MM.1S (cell line): ENCODE measurements around the gene PSG6.
"Not testable (repeated sequence)": the region's sequence is repeated elsewhere in the genome, so short reads cannot be mapped to it uniquely, and the experiment has no call there.

Experiments used
- DNase-seq: peaks from one replicate; pipeline ENCODE4 v3.0.0-alpha.2; 2015
- H2AFZ ChIP-seq: fragments of 300-600 bp; sonication (generic); 2 replicates; pipeline ENCODE4 v1.6.0; 2016; ENCODE audit warnings: antibody characterized with exemption, low read length
- H3F3A ChIP-seq: fragments of 300-600 bp; sonication (generic); 2 replicates; pipeline ENCODE4 v1.6.1; 2016; ENCODE audit warnings: mild to moderate bottlenecking, antibody characterized with exemption, low read length, moderate library complexity, mixed read lengths; ENCODE audit not compliant: insufficient read depth
- H3K27ac ChIP-seq: fragments of 300-600 bp; sonication (generic); 2 replicates; pipeline ENCODE4 v1.5.1; 2016; ENCODE audit warnings: mild to moderate bottlenecking, low read length
- H3K27me3 ChIP-seq: fragments of 300-600 bp; sonication (generic); replicated peaks from 2 replicates; pipeline ENCODE4 v1.6.0; 2016; ENCODE audit warnings: low read length; ENCODE audit not compliant: insufficient read depth
- H3K36me3 ChIP-seq: fragments of 300-600 bp; sonication (generic); replicated peaks from 2 replicates; pipeline ENCODE4 v1.6.1; 2016; ENCODE audit warnings: mild to moderate bottlenecking, low read length, mixed read lengths; ENCODE audit not compliant: insufficient read depth
- H3K4me1 ChIP-seq: fragments of 300-600 bp; sonication (generic); 2 replicates; pipeline ENCODE4 v1.6.1; 2016; ENCODE audit warnings: low read length, mixed read lengths
- H3K4me2 ChIP-seq: fragments of 300-600 bp; sonication (generic); 2 replicates; pipeline ENCODE4 v1.6.0; 2016; ENCODE audit warnings: low read depth, low read length
- H3K4me3 ChIP-seq: fragments of 300-600 bp; sonication (generic); 2 replicates; pipeline ENCODE4 v1.5.1; 2016; ENCODE audit warnings: low read length, mixed read lengths
- H3K79me2 ChIP-seq: fragments of 300-600 bp; sonication (generic); 2 replicates; pipeline ENCODE4 v1.6.1; 2016; ENCODE audit warnings: mixed run types, low read length, mixed read lengths
- H3K9ac ChIP-seq: fragments of 300-600 bp; sonication (generic); 2 replicates; pipeline ENCODE4 v1.6.1; 2016; ENCODE audit warnings: low read length, mixed read lengths
- H3K9me2 ChIP-seq: fragments of 300-600 bp; sonication (generic); replicated peaks from 2 replicates; pipeline ENCODE4 v1.6.1; 2016; ENCODE audit warnings: mild to moderate bottlenecking, low read length, mixed read lengths; ENCODE audit not compliant: insufficient read depth
- H3K9me3 ChIP-seq: fragments of 300-600 bp; sonication (generic); replicated peaks from 2 replicates; pipeline ENCODE4 v1.6.1; 2016; ENCODE audit warnings: mild to moderate bottlenecking, low read length, mixed read lengths; ENCODE audit not compliant: insufficient read depth
- H4K20me1 ChIP-seq: fragments of 300-600 bp; sonication (generic); 2 replicates; pipeline ENCODE4 v1.6.1; 2016; ENCODE audit warnings: mild to moderate bottlenecking, low read length, moderate library complexity, mixed read lengths; ENCODE audit not compliant: insufficient read depth

The PSG6 gene

DNA sequence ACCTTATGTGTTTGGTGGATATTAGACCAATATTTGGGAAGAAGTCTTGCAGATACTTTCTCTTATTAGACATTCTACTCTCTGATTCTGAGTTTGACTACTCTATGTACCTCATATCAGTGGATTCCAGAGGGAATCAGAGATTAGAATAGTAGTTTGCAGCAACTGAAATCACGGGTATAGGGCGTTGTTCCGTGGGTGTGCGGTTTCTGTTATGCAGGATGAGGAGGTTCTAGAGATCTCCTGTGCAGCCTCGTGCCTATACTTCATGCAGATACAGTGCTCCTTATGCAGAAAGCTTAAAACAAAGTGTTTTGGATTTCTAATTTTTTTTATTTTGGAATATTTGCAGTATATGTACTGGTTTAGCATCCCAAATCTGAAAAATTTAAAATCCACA is 6.0 kb downstream of the PSG6 start:
- not testable (repeated sequence) for H3K9ac ChIP-seq, H4K20me1 ChIP-seq, H3F3A ChIP-seq, H3K27me3 ChIP-seq, H2AFZ ChIP-seq, H3K27ac ChIP-seq, H3K9me3 ChIP-seq, H3K4me1 ChIP-seq, H3K4me3 ChIP-seq, DNase-seq, H3K9me2 ChIP-seq, H3K36me3 ChIP-seq, H3K79me2 ChIP-seq, H3K4me2 ChIP-seq

DNA sequence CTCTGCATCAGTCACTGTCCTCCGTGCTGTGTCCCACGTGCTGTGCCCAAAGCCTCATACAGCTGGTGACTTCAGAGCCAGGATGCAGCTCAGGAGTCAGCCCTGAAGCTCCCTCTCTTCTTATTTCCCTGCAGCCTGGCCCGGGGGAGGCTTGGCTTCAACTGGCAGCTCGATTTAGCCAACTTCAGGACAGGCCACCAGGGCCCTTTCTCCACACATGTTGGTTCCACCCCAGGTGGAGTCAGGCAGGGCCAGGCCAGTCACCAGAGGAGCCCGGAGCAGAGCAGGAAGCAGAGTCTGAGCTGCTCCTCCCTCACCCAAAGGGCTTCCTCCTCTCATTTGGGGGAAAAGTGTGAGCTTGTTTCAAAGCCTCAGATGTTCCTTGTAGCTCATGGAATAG is 11.5 kb downstream of the PSG6 start:
- not testable (repeated sequence) for H3F3A ChIP-seq, H3K4me2 ChIP-seq, H3K9me2 ChIP-seq, H3K4me1 ChIP-seq, DNase-seq, H3K9ac ChIP-seq, H3K27ac ChIP-seq, H3K79me2 ChIP-seq, H3K27me3 ChIP-seq, H2AFZ ChIP-seq, H3K36me3 ChIP-seq, H3K9me3 ChIP-seq, H4K20me1 ChIP-seq, H3K4me3 ChIP-seq

DNA sequence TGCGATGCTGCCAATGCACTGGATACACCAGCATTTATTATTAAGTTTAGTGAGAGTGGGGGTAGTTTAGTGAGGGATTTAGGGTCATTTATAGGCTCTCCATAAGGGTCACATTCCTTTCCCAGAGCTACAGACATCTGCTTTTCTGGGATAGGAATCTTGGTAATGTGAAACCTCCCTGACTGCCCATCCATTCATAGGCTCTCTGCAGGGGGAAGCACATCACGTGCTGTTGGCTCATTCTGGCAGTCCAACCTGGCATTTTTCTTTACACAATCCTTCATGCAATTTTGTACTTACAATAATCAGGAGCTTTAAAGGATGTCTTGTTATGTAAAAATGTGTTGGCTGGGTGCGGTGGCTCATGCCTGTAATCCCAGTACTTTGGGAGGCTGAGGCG is 17.1 kb downstream of the PSG6 start:
- H3K27me3 ChIP-seq, H3K4me1 ChIP-seq, H2AFZ ChIP-seq, H3K27ac ChIP-seq, H3K4me2 ChIP-seq, H3K36me3 ChIP-seq, H3K9me2 ChIP-seq, H3F3A ChIP-seq, H3K9me3 ChIP-seq, H3K79me2 ChIP-seq, H3K4me3 ChIP-seq, DNase-seq, H3K9ac ChIP-seq, H4K20me1 ChIP-seq: not testable (repeated sequence)

DNA sequence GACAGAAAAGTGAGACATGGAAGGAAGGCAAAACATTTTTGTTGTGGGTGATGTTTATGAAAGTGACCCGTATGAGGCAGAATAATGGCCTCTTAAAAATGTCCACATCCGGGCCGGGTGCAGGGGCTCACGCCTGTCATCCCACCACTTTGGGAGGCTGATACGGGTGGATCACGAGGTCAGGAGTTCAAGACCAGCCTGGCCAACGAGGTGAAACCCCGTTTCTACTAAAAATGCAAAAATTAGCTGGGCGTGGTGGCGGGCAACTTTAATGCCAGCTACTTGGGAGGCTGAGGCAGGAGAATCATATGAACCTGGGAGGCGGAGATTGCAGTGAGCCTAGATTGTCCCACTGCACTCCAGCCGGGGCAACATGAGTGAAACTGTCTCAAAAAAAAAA is 18.0 kb downstream of the PSG6 start:
- H3K4me3 ChIP-seq, H3K79me2 ChIP-seq, H4K20me1 ChIP-seq, H3K27ac ChIP-seq, H3K27me3 ChIP-seq, H3F3A ChIP-seq, H3K9me3 ChIP-seq, H2AFZ ChIP-seq, H3K4me1 ChIP-seq, H3K9me2 ChIP-seq, DNase-seq, H3K36me3 ChIP-seq, H3K9ac ChIP-seq, H3K4me2 ChIP-seq: not testable (repeated sequence)

DNA sequence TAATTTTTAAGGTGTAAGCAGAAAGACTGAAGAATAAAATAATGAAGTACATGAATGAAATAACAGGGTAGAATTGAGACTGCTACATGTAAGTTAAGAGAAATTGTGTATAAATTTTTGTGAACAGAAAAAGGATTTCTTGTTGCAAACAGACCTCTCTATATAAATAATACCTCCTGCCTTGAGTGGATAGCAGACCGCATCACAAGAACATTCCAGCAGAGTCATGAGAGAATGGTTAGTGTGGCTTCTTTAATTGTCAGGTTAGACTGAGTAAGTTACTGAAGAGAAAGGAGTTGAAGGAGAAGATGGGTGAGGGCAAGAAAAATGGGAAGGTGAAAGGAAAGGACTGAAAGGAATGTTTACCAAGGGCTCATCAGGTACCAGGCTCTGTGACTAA is 18.6 kb downstream of the PSG6 start:
- not testable (repeated sequence) for H3K9me3 ChIP-seq, H3K4me3 ChIP-seq, H3K9me2 ChIP-seq, H3K4me2 ChIP-seq, H3K79me2 ChIP-seq, H3K27me3 ChIP-seq, DNase-seq, H3K4me1 ChIP-seq, H2AFZ ChIP-seq, H3K27ac ChIP-seq, H3K36me3 ChIP-seq, H3K9ac ChIP-seq, H4K20me1 ChIP-seq, H3F3A ChIP-seq

DNA sequence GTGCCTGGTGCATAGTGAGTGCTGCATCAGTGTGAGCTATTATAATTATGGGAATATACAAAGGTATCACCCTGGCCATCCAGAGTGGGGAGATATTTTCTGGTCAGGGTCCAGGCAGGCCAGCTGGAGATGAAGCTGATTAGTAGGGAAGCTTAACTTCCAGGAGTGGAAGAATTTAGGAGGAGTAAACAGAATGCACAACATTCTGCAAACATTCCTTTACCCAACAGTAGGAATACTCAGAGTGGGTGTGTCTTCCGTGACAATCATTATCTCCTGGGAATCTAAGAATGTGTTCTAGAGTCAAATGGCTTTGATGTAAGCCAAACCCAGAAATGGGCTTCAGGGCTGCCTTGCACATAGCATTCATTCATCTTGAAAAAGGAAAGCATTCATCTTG is 19.0 kb downstream of the PSG6 start:
- H3K4me1 ChIP-seq, H4K20me1 ChIP-seq, H3K27me3 ChIP-seq, H3K9me2 ChIP-seq, H3K79me2 ChIP-seq, H3K9me3 ChIP-seq, H3K36me3 ChIP-seq, H3K9ac ChIP-seq, H2AFZ ChIP-seq, H3F3A ChIP-seq, DNase-seq, H3K27ac ChIP-seq, H3K4me2 ChIP-seq, H3K4me3 ChIP-seq: not testable (repeated sequence)

DNA sequence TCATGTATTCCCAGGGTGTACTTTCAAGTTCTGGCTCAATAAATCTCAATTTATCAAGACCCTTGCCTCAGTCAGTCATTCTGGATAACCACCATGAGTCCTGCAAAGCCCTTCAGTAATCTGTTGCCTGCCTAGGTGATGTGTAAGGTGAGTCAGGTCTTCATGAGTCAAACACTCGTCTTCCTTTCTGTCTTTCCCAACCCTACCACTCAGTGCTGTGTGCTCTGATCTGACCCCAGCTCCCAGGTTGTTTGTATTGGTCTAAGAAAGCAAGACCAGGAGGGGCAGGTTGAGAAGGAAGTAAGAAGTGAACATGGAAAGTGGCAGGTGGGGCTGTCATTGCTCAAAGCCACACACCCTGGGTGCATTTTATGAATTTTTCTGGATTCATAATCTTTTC is 20.0 kb downstream of the PSG6 start:
- H3K4me1 ChIP-seq, result not testable (repeated sequence)

DNA sequence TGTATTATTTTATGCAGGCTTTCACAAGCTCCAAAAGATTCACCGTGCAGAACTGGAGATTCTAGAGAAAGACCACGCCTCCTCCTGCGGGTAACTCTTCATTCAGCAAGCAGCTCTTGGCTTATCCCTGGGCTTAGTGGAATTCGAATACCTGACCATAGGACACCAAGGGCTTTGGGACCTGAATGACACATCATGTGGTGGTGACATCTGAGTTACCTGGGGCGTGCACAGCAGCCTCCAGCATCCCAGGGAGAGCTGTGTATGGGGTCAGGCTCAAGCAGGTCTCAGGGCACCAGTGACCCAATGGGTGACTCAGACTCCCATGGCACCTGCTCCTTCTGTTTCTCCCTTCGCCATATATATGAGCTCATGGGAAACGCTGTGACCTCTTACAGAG is 27.2 kb downstream of the PSG6 start:
- H2AFZ ChIP-seq, H3K27ac ChIP-seq: not testable (repeated sequence)

More for the DNA sequence above, 20.0 kb downstream of the PSG6 start:
- H3K79me2 ChIP-seq, H3K36me3 ChIP-seq, H3K27me3 ChIP-seq, H3K27ac ChIP-seq, H3F3A ChIP-seq, DNase-seq, H3K9me2 ChIP-seq, H2AFZ ChIP-seq, H4K20me1 ChIP-seq, H3K9ac ChIP-seq, H3K9me3 ChIP-seq, H3K4me2 ChIP-seq, H3K4me3 ChIP-seq: not testable (repeated sequence)

More for the DNA sequence above, 27.2 kb downstream of the PSG6 start:
- DNase-seq, H3K27me3 ChIP-seq, H3K9ac ChIP-seq, H3F3A ChIP-seq, H3K4me3 ChIP-seq, H3K9me2 ChIP-seq, H3K4me2 ChIP-seq, H4K20me1 ChIP-seq, H3K4me1 ChIP-seq, H3K36me3 ChIP-seq, H3K79me2 ChIP-seq, H3K9me3 ChIP-seq: not testable (repeated sequence)
